Activated naive CD4-positive, alpha-beta T cell treated with anti-CD3 and anti-CD28 coated beads, Interleukin-2, amount 50 U/mL, for 24 hours (primary cell): ENCODE measurements around the gene OR1N1.
"Not testable (repeated sequence)": the region's sequence is repeated elsewhere in the genome, so short reads cannot be mapped to it uniquely, and the experiment has no call there.

Source experiments
- H3K27ac Mint-ChIP-seq: one replicate; pipeline ENCODE4 v1.8.0; 2021; ENCODE audit warnings: mild to moderate bottlenecking, mixed read lengths
- H3K27me3 Mint-ChIP-seq: one replicate; pipeline ENCODE4 v1.8.0; 2021; ENCODE audit warnings: mixed read lengths
- H3K36me3 Mint-ChIP-seq: one replicate; pipeline ENCODE4 v1.8.0; 2021; ENCODE audit warnings: mixed read lengths
- H3K4me1 Mint-ChIP-seq: one replicate; pipeline ENCODE4 v1.8.0; 2021; ENCODE audit warnings: mixed read lengths
- H3K4me3 Mint-ChIP-seq: one replicate; pipeline ENCODE4 v1.8.0; 2021; ENCODE audit warnings: mild to moderate bottlenecking, mixed read lengths
- H3K9me3 Mint-ChIP-seq: one replicate; pipeline ENCODE4 v1.8.0; 2021; ENCODE audit warnings: mixed read lengths

The OR1N1 gene

GRCh38 chr9:122527193-122527592 lies at the start of gene OR1N1:
Gene OR1N1 (minus strand): TSS chr9:122527293. CDS start chr9:122527293, 0 bp downstream.
- peaks cover 10% of the 10 kb centered on the region for H3K27me3 Mint-ChIP-seq
- H3K4me3 Mint-ChIP-seq: no peak within 1 kb of the TSS
- no peaks in the 10 kb centered on the region for H3K4me1 Mint-ChIP-seq
- H3K36me3 Mint-ChIP-seq: no peaks in the 10 kb centered on the region
- no peaks in the 10 kb centered on the region for H3K9me3 Mint-ChIP-seq
- H3K27ac Mint-ChIP-seq: no peak within 1 kb of the TSS

GRCh38 chr9:122572456-122572855 lies 45.4 kb upstream of the OR1N1 start:
- H3K36me3 Mint-ChIP-seq: peaks cover 8% of the 10 kb centered on the region
- no peak overlapping the region for H3K4me3 Mint-ChIP-seq
- H3K27ac Mint-ChIP-seq: no peak overlapping the region

GRCh38 chr9:122567901-122568300 lies 40.8 kb upstream of the OR1N1 start:
- no peaks in the 10 kb centered on the region for H3K36me3 Mint-ChIP-seq
- H3K4me3 Mint-ChIP-seq: no peak overlapping the region
- H3K4me1 Mint-ChIP-seq: no peaks in the 10 kb centered on the region
- peaks cover 10% of the 10 kb centered on the region for H3K27me3 Mint-ChIP-seq
- H3K27ac Mint-ChIP-seq: no peak overlapping the region
- no peaks in the 10 kb centered on the region for H3K9me3 Mint-ChIP-seq

More at GRCh38 chr9:122572456-122572855, 45.4 kb upstream of the OR1N1 start:
- Mint-ChIP-seq H3K9me3 (no peaks in the 10 kb centered on the region), H3K27me3 (no peaks in the 10 kb centered on the region), H3K4me1 (no peaks in the 10 kb centered on the region)

- Mint-ChIP-seq H3K27ac (no peak overlapping the region), H3K4me1 (no peaks in the 10 kb centered on the region), H3K4me3 (no peak overlapping the region), H3K9me3 (no peaks in the 10 kb centered on the region), H3K36me3 (no peaks in the 10 kb centered on the region), H3K27me3 (peaks cover 12% of the 10 kb centered on the region)
Observed at GRCh38 chr9:122562134-122562760, 35.2 kb upstream of the OR1N1 start.

- H3K36me3 Mint-ChIP-seq: no peaks in the 10 kb centered on the region
- H3K4me1 Mint-ChIP-seq: no peaks in the 10 kb centered on the region
- H3K27me3 Mint-ChIP-seq: peaks cover 12% of the 10 kb centered on the region
- H3K27ac Mint-ChIP-seq: no peak overlapping the region
- no peak overlapping the region for H3K4me3 Mint-ChIP-seq
- H3K9me3 Mint-ChIP-seq: no peaks in the 10 kb centered on the region
Observed at GRCh38 chr9:122561446-122561845, 34.4 kb upstream of the OR1N1 start.

- H3K4me1 Mint-ChIP-seq: no peaks in the 10 kb centered on the region
- H3K27me3 Mint-ChIP-seq: peaks cover 18% of the 10 kb centered on the region
- no peak within 1 kb of the TSS for H3K27ac Mint-ChIP-seq
- H3K36me3 Mint-ChIP-seq: peaks cover 2% of the 10 kb centered on the region
- peaks cover 7% of the 10 kb centered on the region for H3K9me3 Mint-ChIP-seq
- no peak within 1 kb of the TSS for H3K4me3 Mint-ChIP-seq
Observed at GRCh38 chr9:122552812-122553211, 25.7 kb upstream of the OR1N1 start, which contains the start of gene OR1N2. Gene OR1N2 (plus strand): TSS chr9:122553112. CDS start chr9:122553212, 100 bp downstream.

GRCh38 chr9:122551371-122551770 lies 24.3 kb upstream of the OR1N1 start:
- peaks cover 18% of the 10 kb centered on the region for H3K27me3 Mint-ChIP-seq
- H3K36me3 Mint-ChIP-seq: peaks cover 2% of the 10 kb centered on the region
- no peaks in the 10 kb centered on the region for H3K4me1 Mint-ChIP-seq
- no peak overlapping the region for H3K4me3 Mint-ChIP-seq
- peaks cover 7% of the 10 kb centered on the region for H3K9me3 Mint-ChIP-seq
- no peak overlapping the region for H3K27ac Mint-ChIP-seq

GRCh38 chr9:122546196-122546595 lies 19.1 kb upstream of the OR1N1 start:
- no peak overlapping the region for H3K4me3 Mint-ChIP-seq
- peaks cover 2% of the 10 kb centered on the region for H3K36me3 Mint-ChIP-seq
- H3K27me3 Mint-ChIP-seq: peaks cover 28% of the 10 kb centered on the region
- no peaks in the 10 kb centered on the region for H3K4me1 Mint-ChIP-seq
- H3K27ac Mint-ChIP-seq: no peak overlapping the region
- peaks cover 7% of the 10 kb centered on the region for H3K9me3 Mint-ChIP-seq

GRCh38 chr9:122538757-122539156 lies 11.7 kb upstream of the OR1N1 start:
- Mint-ChIP-seq H3K27me3 (peaks cover 4% of the 10 kb centered on the region), H3K4me3 (no peak overlapping the region), H3K9me3 (no peaks in the 10 kb centered on the region), H3K4me1 (no peaks in the 10 kb centered on the region), H3K27ac (no peak overlapping the region), H3K36me3 (no peaks in the 10 kb centered on the region)

- not testable (repeated sequence) for H3K27ac Mint-ChIP-seq, H3K27me3 Mint-ChIP-seq, H3K4me1 Mint-ChIP-seq, H3K9me3 Mint-ChIP-seq, H3K36me3 Mint-ChIP-seq, H3K4me3 Mint-ChIP-seq
Observed at GRCh38 chr9:122537066-122537465, 10.0 kb upstream of the OR1N1 start.

- H3K27ac Mint-ChIP-seq: no peak overlapping the region
- H3K27me3 Mint-ChIP-seq: no peaks in the 10 kb centered on the region
- H3K9me3 Mint-ChIP-seq: no peaks in the 10 kb centered on the region
- no peaks in the 10 kb centered on the region for H3K36me3 Mint-ChIP-seq
- no peaks in the 10 kb centered on the region for H3K4me1 Mint-ChIP-seq
- H3K4me3 Mint-ChIP-seq: no peak overlapping the region
Observed at GRCh38 chr9:122536134-122536533, 9.0 kb upstream of the OR1N1 start.

GRCh38 chr9:122531157-122531556 lies 4.1 kb upstream of the OR1N1 start:
- not testable (repeated sequence) for H3K36me3 Mint-ChIP-seq, H3K27ac Mint-ChIP-seq, H3K27me3 Mint-ChIP-seq, H3K4me1 Mint-ChIP-seq, H3K9me3 Mint-ChIP-seq, H3K4me3 Mint-ChIP-seq

GRCh38 chr9:122526602-122527001 lies 491 bp downstream of the OR1N1 start:
- peaks cover 11% of the 10 kb centered on the region for H3K27me3 Mint-ChIP-seq
- H3K9me3 Mint-ChIP-seq: no peaks in the 10 kb centered on the region
- no peak overlapping the region for H3K27ac Mint-ChIP-seq
- H3K36me3 Mint-ChIP-seq: no peaks in the 10 kb centered on the region
- no peak overlapping the region for H3K4me3 Mint-ChIP-seq
- no peaks in the 10 kb centered on the region for H3K4me1 Mint-ChIP-seq

- Mint-ChIP-seq H3K36me3 (no peaks in the 10 kb centered on the region), H3K4me3 (no peak overlapping the region), H3K4me1 (no peaks in the 10 kb centered on the region), H3K27me3 (peaks cover 7% of the 10 kb centered on the region), H3K9me3 (no peaks in the 10 kb centered on the region), H3K27ac (no peak overlapping the region)
Observed at GRCh38 chr9:122519376-122519775, 7.7 kb downstream of the OR1N1 start.

- Mint-ChIP-seq H3K36me3 (no peaks in the 10 kb centered on the region), H3K27ac (no peak within 1 kb of the TSS), H3K27me3 (peaks cover 7% of the 10 kb centered on the region), H3K4me1 (no peaks in the 10 kb centered on the region), H3K9me3 (no peaks in the 10 kb centered on the region), H3K4me3 (no peak within 1 kb of the TSS)
Observed at GRCh38 chr9:122518841-122519240, 8.3 kb downstream of the OR1N1 start, which contains the start of gene OR1J4. Gene OR1J4 (plus strand): TSS chr9:122519141. CDS start chr9:122519141, 0 bp downstream.

GRCh38 chr9:122518226-122518625 lies 8.9 kb downstream of the OR1N1 start:
- Mint-ChIP-seq H3K27me3 (peaks cover 5% of the 10 kb centered on the region), H3K4me1 (no peaks in the 10 kb centered on the region), H3K4me3 (no peak overlapping the region), H3K27ac (no peak overlapping the region), H3K36me3 (no peaks in the 10 kb centered on the region), H3K9me3 (no peaks in the 10 kb centered on the region)

GRCh38 chr9:122510502-122510901 lies 16.6 kb downstream of the OR1N1 start, which contains the start of gene OR1J2:
Gene OR1J2 (plus strand): TSS chr9:122510802. CDS start chr9:122510802, 0 bp downstream.
- Mint-ChIP-seq H3K4me1 (no peaks in the 10 kb centered on the region), H3K36me3 (no peaks in the 10 kb centered on the region), H3K27me3 (peaks cover 18% of the 10 kb centered on the region), H3K27ac (no peak within 1 kb of the TSS), H3K9me3 (no peaks in the 10 kb centered on the region), H3K4me3 (no peak within 1 kb of the TSS)
